Stimulated activated CD4-positive, alpha-beta T cell treated with anti-CD3 and anti-CD28 coated beads, Interleukin-12 subunit alpha, Interleukin-12 subunit beta, amount 100 ng/mL, for 24 hours (primary cell): Measurements from ENCODE around the gene ZNF644.
"Not testable (repeated sequence)": the region's sequence is repeated elsewhere in the genome, so short reads cannot be mapped to it uniquely, and the experiment has no call there.

Source experiments
- DNase-seq, 2 experiments: peaks; one replicate each; pipeline ENCODE4 v3.0.0-alpha.2; 2020; ENCODE audit warnings: low read depth in 2 of 2

Gene ZNF644

DNA sequence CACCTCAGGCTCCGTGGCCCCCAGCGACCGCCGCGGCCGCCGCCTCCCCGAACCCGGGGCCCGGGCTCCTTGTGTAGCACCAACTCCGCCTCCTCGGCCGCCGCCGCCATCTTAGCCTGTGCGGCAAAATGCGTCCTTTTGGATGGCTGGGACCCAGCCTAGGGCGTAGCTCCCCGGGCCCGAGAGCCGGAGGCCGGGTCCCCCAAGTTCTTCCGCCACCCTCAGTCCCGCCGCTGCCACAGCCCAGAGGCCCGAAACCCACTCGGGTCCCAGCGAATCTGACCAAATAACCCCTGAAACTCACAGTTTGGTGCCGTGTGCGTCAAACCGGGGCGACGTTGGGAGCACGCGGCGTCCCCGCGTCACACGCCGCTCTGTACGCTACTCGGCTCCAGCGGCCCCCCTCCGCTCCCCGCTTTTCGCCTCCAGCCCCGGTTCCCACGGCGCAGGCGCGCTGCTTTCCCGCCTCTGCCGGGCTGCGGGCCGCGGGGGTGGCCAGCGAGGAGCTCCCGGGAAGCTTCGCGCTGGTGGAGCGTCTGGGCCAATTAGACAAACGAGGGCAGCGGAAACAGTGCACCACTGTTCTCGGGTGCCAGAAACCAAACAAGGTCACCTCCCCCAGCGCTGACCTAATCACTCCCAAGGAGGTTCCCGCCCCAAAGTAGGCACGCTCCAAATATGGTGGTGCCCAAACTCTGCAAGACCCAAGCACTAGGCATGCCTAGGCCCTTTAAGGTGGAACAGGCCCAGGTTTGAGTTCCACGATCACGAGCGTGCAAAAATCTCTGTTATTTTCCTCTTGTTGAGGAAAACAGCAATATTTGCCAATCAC is at the start of gene ZNF644:
TSS of gene ZNF644 (minus strand) at position 350 of the 832 bp plus-strand sequence. CDS start 39,682 bp downstream, outside the sequence.
- peak; percentile 82 to 87 for DNase-seq

DNA sequence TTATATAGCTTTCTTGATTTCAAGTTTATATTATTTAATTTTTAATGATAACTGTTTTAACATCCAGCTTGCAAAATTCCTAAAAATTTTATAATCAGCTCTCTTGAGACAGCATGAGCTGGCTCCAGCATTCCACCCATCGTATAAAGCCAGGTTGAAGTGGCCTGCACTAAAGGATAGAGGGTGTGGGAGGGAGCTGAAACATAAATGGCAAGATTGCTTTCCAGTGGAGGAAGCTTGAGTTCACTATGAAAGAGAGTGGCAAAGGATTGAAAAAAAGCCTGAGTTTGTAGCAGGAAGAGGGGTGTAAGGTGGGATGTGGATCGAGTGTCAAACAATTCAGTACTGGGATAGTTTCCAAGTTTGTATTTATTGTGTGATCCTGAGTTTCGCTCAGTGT is 48.5 kb upstream of the ZNF644 start:
- DNase-seq: no peak

DNA sequence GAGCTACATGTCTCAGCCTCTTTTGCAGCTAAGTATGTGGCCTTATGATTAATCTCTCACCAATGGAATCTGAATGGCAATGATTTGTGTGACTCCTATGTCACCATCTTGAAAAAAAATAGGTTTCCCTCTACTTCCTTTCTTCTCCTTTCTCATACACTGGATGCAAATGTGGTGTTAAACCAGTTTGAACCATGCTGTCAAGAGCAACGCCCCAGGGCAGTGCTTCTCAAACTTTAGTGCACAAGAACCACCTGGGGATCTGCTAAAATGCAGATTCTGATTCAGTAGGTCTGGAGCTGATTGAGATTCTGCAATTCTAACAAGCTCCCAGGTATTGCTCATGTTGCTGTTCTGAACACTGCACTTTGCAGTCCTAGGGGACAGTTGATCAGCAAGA is 44.7 kb upstream of the ZNF644 start:
- DNase-seq: no peak

DNA sequence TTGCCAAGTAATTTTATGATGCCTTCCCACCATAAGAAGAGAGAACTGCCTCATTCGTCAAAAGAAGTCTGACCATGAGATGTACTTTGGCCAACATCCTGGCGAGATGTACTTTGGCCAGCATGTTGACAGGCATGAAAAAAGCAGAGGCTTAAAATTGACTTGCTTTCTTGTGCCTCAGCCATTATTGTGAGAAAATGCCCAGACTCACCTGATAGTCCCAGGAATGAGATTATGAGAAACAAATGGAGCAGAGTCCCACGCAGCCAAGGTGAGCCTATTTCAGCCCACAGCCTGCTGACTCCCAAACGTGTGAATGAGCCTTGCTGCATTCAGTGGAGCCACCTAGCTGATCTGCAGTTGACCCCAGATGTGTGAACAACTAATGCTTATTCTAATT is 43.5 kb upstream of the ZNF644 start:
- no peak for DNase-seq

DNA sequence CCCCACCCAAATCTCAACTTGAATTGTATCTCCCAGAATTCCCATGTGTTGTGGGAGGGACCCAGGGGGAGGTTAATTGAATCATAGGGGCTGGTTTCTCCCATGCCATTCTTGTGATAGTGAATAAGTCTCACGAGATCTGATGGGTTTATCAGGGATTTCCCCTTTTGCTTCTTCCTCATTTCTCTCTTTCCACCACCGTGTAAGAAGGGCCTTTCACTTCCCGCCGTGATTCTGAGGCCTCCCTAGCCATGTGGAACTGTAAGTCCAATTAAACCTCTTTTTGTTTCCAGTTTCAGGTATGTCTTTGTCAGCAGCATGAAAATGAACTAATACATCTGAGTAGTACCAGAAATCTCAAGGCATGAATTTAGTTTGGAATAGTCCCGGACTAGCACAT is 41.6 kb upstream of the ZNF644 start:
- DNase-seq: not testable (repeated sequence)

DNA sequence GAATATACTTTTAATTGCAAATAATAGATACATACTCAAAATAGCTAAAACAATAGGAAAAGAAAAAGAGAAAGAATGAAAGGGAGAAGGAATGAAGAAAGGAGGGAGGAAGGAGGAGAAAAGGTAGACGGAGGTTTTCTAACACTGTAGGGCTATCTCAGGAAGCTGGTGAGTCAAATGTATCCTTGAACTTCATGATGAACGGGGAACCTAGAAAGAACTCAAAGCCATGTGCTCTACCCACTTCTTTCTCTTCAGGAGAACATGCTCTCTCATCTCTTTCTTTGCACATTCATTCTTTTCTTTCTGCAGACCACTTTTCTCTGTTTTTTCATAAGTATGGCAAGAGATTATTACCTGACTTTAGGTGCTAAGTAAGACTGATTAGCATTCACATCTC is 37.3 kb upstream of the ZNF644 start:
- no peak for DNase-seq

DNA sequence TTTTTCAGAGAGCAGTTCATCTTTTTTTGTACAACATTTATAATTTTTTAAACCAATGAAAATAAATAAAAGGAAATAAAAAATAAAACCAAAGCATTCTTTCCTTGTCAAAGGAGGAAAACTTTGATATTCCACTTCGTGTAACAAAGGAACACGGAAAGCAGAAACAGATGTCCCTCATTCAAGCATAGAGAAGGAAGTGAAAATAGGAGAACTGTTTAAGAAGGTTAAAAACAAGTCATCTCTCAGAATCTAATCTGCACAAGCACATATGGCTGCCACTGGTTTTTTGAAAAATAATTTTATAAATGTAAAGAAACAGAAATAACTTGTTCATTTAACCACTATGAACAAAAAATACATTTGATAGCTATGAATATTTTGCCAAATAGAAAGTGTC is 35.9 kb upstream of the ZNF644 start:
- DNase-seq: no peak

DNA sequence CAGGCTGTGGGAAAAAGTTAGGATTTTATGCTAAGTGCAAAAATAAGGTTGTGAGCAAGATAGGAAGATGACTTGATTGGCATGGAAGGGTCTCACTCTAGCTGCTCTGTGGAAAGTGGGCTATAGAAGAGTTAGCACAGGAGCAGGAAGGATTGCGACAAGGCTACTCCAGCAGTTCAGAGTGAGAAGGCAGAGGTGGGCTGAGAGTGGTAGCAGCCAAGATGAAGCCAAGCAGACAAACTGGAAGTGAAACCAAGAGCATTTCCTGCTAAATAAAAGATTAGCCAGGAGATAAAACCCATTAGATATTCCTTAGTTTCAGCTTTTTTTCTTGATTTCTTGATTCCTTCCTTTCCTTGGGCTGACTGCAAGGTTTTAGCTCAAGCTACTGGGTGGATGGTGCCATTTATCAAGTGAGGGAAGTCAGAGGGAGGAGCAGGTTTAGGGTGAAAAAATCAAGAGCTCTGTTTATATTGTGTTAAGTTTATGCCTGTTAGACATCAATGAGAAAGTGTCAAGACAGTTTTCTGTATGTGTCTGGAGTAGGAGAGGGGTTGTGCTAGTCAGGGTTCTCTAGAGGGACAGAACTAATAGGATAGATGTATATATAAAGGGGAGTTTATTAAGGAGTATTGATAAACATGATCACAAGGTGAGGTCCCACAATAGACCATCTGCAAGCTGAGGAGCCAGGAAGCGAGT is 33.1 kb upstream of the ZNF644 start:
- DNase-seq: no peak

DNA sequence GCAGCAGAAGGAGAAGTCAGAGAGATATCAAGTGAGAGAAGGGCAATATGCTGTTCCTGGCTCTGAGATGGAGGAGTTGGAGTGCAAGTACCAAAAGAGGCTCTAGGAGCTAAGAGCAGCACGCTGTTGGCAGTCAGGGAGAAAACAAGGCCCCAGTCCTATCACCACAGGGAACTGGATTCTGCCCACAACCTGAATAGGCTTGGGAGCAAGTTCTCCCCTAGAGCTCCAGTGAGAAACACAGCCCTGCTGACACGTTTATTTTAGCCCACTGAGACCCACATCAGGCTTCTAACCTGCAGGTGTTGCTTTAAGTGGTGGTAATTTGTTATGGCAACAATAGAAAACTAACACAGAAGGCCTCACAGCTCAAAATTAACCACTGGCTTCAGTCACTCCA is 31.8 kb upstream of the ZNF644 start:
- DNase-seq: no peak

DNA sequence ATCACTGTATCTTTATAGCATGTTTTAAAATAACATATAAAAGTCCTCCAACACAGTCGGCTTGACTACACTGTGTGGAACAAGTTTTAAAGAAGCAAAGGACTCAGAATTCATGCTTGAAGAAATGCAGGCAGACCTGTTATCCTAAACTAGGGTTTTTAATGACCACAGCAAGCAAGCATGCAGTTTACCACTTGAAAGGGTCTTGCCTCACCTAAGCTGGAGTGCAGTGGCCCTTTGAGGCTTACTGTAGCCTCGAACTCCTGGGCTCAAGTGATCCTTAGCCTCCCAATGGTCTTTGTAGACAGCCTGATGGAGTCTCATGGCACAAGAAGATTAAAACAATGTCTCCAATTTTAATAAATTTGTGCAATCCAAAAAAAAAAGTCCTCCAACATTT is 27.7 kb upstream of the ZNF644 start:
- not testable (repeated sequence) for DNase-seq

DNA sequence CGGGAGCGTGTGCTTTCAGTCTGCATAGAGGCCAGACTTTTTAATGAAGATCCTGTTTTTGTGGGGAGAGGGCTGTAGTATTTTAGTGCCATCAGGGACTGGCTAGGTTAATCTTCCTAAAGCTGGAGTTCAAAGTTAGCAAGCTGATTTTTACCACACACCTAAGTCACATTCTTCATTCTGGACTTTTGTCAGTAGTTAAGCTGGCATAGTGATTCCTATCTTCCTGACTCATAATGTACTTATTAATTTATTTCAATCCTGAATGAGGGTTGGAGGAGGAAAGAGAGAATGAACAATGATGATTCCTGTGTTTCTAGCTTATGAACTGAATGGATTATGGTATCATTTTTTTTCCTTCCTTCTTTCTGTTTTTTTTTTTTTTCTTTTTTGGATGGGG is 24.9 kb upstream of the ZNF644 start:
- DNase-seq: no peak

DNA sequence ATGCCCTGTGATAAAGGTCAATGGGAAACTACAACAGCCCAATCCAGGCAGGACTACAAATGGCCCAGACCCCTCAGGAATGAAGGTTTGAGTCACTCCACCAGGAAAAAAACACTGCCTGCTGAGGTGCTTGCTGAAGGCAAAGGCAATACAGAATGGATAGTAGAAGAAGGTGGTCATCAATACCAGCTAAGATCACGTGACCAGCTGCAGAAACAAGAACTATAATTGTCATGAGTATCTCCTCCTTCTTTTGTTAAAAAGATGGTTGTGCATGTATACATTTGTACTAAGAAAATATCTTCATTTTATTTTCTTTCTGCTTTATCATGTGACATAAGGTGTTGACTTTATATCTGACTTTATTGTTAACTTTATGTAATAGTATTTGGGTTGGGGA is 23.4 kb upstream of the ZNF644 start:
- no peak for DNase-seq

DNA sequence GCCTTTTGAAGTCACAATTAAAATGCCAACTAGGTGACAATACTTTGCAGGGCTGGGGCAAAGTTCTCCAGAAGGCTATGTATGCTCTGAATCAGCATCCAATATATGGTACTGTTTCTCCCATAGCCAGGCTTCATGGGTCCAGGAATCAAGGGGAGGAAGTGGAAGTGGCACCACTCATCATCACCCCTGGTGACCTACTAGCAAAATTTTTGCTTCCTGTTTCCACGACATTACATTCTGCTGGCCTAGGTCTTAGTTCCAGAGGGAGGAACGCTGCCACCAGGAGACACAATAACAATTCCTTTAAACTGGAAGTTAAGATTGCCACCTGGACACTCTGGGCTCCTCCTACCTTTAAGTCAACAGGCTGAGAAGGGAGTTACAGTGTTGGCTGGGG is 22.9 kb upstream of the ZNF644 start:
- not testable (repeated sequence) for DNase-seq

DNA sequence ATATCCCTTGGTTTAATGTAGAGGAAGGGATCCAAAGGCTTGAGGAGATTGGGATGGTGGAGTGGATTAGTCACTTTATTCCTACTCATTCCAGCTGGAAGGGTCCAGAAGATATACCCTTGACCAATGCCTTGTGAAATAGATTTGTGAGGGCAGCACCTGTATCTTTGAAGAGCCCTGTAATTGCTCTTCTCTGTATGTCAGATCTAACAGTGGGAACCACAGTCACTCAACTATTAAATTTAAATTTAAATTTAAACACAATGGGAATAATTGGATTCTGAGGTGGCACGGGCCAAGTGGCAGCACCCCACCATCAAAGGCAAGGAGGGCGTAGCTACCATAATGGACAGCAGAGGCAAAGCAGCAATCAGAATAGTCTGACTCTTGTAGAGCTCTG is 20.5 kb upstream of the ZNF644 start:
- DNase-seq: not testable (repeated sequence)

DNA sequence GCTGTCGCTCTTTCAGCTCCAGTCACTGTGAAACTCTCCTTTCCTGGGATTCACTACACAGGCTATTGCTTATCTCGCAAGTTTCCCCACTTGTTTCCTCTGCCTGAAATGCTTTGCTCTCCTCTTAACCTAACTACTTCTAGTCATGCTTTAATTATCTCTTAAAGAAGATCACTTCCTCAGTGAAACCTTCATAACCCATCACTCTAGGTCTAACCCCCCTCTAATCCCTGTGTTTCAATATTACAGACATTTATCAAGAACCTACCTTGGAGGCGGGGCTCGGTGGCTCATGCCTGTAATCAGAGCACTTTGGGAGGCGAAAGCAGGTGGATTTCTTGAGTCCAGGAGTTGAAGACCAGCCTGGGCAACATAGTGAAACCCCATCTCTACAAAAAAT is 16.7 kb upstream of the ZNF644 start:
- no peak for DNase-seq

DNA sequence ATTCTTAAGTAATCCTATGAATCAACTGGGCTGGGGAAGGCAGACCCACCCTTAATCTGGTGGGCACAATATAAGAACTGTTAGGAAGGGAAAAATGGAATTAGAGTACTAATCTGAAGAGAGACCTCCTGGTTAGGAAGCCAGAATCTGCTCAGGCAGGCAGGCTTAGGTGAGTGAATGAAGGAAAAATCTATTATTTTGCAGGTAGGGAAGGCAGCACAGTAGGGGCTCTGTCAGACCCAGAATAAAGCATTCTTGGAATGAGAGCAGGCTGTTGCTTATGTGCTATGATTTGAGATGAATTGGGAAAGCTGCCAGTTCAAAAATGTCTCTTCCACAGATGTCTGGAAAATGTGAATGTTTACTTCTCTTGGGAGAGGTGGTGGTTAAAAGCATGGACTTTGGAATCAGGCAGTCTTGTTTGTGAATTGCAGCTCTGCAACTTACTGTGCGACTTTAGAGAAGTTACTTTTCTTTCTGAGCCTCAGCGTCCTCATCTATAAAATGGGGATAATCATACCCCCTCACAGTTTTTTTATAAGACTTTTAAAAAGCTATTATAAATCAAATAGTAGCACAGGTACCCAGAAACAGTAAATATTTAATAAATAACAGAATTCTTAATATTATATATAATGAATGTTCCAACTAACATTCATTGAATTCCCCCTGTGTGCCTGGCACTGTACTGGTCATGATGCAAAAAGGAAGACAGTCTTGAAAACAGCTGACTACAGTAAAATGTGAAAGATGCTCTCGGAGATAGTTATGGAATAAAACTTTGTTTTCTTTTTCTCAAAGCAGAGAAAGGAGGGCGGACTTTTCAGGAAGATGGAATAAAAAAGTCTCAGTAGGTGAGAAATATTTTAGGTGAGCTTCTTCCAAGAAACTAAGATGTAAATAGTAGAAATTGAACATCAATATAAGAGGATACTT is 15.3 kb upstream of the ZNF644 start:
- no peak for DNase-seq

DNA sequence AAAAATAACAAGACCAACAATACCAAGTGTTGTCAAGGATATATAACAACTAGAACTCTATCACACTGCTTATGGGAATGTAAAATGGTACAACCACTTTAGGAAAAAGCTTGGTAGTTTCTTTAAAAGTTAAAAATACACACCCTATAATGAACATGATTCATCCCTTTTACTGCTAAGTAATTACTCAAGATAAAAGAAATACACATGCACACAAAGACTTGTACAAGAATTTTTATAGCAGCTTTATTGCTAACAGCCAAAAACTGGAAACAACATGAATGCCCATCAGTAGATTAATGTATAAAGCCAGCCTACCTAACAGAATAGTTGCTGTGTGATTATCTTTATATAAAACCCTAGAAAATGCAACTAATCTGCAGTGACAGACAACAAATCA is 10.5 kb upstream of the ZNF644 start:
- DNase-seq: no peak

DNA sequence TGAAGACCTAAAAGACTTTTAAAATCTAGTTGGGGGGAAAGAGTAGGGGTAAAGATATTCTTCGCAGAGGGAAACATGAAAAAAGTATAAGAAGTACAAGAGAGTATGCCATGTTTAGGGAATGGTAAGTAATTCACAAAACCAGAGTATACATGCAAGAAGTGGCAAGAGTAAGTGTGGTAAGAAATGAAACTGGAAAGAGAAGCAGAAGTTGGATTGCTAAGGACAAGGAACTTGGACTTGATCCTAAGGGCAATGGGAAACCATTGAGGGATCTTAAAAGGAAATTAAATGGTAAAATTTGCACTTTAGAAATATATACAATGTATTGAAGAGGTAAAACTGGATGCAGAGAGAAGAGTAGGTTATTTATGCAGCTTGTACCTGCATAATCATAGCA is 9.2 kb upstream of the ZNF644 start:
- DNase-seq: no peak

DNA sequence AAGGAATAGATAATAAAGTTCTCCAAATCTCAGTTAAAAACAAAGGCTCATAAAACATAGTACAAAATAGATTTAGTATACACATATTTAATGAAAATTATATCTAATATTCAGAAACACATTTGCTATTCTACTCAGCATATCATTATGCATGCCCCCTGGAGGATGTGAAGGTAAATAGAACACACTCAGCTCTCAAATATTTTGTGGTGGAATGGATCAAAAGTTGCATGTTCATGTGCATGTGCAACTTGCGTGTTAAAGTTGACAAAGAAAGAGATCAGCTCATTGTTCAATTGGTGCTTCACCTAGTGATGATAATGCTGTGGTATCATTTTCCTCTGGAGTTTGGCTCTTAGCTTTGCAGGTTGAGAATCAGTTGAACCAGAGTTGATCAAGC is 4.9 kb upstream of the ZNF644 start:
- no peak for DNase-seq

DNA sequence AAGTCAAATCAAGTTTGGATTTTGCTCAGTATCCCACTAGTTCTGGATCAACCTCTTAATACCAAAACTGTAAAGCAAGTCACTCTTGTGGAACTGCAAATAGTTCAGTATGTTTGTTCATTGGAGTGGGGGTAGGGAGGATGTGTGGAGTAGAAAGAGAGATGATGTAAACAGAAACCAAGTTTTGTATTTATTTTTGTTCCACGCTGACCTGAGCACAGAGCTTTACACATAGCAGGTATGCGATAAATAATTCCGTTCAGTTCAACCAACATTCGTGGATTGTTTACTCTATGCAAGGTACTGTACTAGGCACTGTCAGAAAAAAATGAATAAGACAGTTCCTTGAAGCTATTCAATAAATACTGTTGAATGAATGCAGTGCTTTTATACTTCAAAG is 4.5 kb upstream of the ZNF644 start:
- DNase-seq: no peak

DNA sequence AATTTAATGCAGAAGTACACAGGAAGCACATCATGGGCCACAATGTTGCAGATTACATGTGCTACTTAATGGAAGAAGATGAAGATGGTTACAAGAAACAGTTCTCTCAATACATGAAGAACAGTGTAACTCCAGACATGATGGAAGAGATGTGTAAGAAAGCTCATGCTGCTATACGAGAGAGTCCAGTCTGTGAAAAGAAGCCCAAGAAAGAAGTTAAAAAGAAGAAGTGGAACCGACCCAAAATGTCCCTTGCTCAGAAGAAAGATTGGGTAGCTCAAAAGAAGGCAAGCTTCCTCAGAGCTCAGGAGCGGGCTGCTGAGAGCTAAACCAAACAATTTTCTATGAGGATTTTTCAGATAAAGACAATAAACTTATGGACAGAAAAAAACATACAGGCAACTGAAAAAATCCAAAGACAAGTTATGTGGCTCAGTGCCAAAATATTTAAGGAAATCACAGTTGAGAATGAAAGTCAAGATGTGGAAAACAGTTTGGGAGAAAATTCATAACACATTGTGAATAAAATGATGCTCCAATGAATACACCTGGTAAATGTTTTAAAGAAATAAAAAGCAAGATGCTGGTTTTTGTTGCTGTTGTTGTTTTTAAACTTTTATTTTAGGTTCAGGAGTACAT is 2.8 kb upstream of the ZNF644 start:
- DNase-seq: no peak

DNA sequence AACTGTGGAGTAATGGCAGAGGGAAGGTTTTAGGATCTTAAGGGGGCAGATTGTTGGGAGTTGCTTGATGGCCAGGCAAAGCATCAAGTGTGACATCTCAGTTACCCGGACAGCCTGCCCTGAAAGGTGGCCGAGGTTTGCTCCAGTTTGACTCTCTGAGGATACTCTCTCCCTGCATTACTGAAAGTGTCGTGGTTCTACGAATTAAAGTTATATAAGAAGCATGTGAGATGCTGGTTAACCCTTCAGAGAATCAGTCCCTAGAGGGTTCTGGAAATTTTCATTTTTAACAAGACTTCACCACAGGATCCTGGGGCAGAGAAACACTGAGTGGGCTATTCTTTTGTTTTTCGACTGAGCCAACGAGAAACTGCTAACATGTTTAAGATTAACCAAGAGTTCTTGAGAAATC is 689 bp upstream of the ZNF644 start:
- no peak for DNase-seq
